Subcutaneous abdominal adipose tissue (tissue), 5 donors: ENCODE results near the gene ST6GALNAC5.
"Not testable (repeated sequence)": the region's sequence is repeated elsewhere in the genome, so short reads cannot be mapped to it uniquely, and the experiment has no call there.

Experiments
- H3K27ac ChIP-seq: one replicate; pipeline ENCODE4 v1.7.0; 2013; ENCODE audit warnings: low read depth, mild to moderate bottlenecking, inconsistent platforms, low read length, moderate library complexity
- H3K27me3 ChIP-seq, 5 donors: one replicate each; pipeline ENCODE4 v1.7.0; 2013; ENCODE audit warnings: low read length in 5 of 5, inconsistent platforms in 1 of 5; ENCODE audit not compliant: control insufficient read depth in 5 of 5, insufficient read depth in 4 of 5
- H3K36me3 ChIP-seq, 5 donors: one replicate each; pipeline ENCODE4 v1.7.0; 2013; ENCODE audit warnings: low read length in 5 of 5; ENCODE audit not compliant: control insufficient read depth in 5 of 5, insufficient read depth in 5 of 5
- H3K4me1 ChIP-seq, 5 donors: one replicate each; pipeline ENCODE4 v1.7.0; 2013; ENCODE audit warnings: low read length in 5 of 5, mild to moderate bottlenecking in 3 of 5, moderate library complexity in 1 of 5; ENCODE audit not compliant: control insufficient read depth in 5 of 5, insufficient read depth in 5 of 5
- H3K4me3 ChIP-seq, 5 donors: one replicate each; pipeline ENCODE4 v1.7.0; 2013; ENCODE audit warnings: low read length in 5 of 5, low read depth in 1 of 5
- H3K9ac ChIP-seq, 5 donors: one replicate each; pipeline ENCODE4 v1.7.0; 2013; ENCODE audit warnings: low read length in 5 of 5, mild to moderate bottlenecking in 4 of 5, moderate library complexity in 3 of 5
- H3K9me3 ChIP-seq, 5 donors: one replicate each; pipeline ENCODE4 v1.7.0; 2013; ENCODE audit warnings: low read length in 5 of 5; ENCODE audit not compliant: control insufficient read depth in 5 of 5
- donor health status: healthy.
- donor health status: healthy.
- donor health status: healthy.
- donor health status: healthy.
- donor health status: healthy.

Gene ST6GALNAC5

DNA sequence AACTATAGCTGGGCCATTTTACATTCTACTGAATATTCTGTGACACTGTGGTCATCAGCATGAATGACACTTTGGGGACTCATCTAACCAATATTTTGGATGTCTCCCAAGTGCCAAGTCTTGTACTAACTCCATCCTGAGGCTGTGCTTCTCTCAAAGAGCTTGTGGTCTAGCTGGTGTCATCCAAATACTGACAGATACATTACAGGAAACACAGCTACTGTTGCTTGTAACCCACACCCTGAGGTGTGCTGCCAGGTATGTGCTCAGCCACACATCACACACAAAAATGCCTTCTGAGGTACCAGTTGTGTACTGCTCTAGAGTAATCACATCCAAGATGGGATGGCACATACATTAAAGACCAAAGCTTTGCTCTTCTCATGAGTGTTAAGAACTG lies 81.6 kb downstream of the ST6GALNAC5 start:
- no peak overlapping the region for H3K27ac ChIP-seq
- H3K4me1 ChIP-seq = no peaks in the 10 kb centered on the region
- H3K36me3 ChIP-seq = no peaks in the 10 kb centered on the region
- H3K9ac ChIP-seq = no peak overlapping the region
- H3K4me3 ChIP-seq = no peak overlapping the region
- H3K9me3 ChIP-seq = no peaks in the 10 kb centered on the region
- H3K27me3 ChIP-seq = no peaks in the 10 kb centered on the region

GRCh38 chr1:76949503-76949902 lies 82.2 kb downstream of the ST6GALNAC5 start:
- H3K9me3 ChIP-seq = no peaks in the 10 kb centered on the region
- no peaks in the 10 kb centered on the region for H3K27me3 ChIP-seq
- H3K4me1 ChIP-seq = no peaks in the 10 kb centered on the region
- no peaks in the 10 kb centered on the region for H3K36me3 ChIP-seq
- H3K9ac ChIP-seq = no peak overlapping the region
- no peak overlapping the region for H3K4me3 ChIP-seq
- H3K27ac ChIP-seq = no peak overlapping the region

GRCh38 chr1:76950306-76950705 lies 83.0 kb downstream of the ST6GALNAC5 start:
- Histone ChIP-seq H3K4me3 (no peak overlapping the region), H3K4me1 (no peaks in the 10 kb centered on the region), H3K9ac (no peak overlapping the region), H3K27me3 (no peaks in the 10 kb centered on the region), H3K9me3 (no peaks in the 10 kb centered on the region), H3K27ac (no peak overlapping the region), H3K36me3 (no peaks in the 10 kb centered on the region)

DNA sequence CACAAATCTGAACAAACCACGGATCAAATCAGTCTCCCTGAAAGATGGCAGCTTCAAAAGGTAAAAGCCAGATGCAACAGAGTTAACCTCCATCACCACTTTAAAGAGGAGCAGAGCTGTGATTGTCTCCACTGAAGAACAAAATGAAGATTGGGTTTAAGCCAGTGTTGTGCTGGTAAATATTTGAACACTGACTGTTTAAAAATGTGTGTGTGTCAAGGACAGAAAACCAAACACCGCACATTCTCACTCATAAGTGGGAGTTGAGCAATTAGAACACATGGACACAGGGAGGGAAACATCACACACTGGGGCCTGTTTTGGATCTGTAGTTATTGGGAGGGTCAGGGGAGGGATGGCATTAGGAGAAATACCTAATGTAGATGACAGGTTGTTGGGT lies 83.9 kb downstream of the ST6GALNAC5 start:
- Histone ChIP-seq H3K36me3 (no peaks in the 10 kb centered on the region), H3K9ac (no peak overlapping the region), H3K27ac (no peak overlapping the region), H3K9me3 (no peaks in the 10 kb centered on the region), H3K27me3 (no peaks in the 10 kb centered on the region), H3K4me3 (no peak overlapping the region), H3K4me1 (no peaks in the 10 kb centered on the region)

GRCh38 chr1:76955652-76956051 lies 88.4 kb downstream of the ST6GALNAC5 start:
- no peak overlapping the region for H3K4me3 ChIP-seq
- H3K27me3 ChIP-seq = no peaks in the 10 kb centered on the region
- no peaks in the 10 kb centered on the region for H3K9me3 ChIP-seq
- no peak overlapping the region for H3K9ac ChIP-seq
- H3K4me1 ChIP-seq = no peaks in the 10 kb centered on the region
- H3K36me3 ChIP-seq = no peaks in the 10 kb centered on the region
- no peak overlapping the region for H3K27ac ChIP-seq

DNA sequence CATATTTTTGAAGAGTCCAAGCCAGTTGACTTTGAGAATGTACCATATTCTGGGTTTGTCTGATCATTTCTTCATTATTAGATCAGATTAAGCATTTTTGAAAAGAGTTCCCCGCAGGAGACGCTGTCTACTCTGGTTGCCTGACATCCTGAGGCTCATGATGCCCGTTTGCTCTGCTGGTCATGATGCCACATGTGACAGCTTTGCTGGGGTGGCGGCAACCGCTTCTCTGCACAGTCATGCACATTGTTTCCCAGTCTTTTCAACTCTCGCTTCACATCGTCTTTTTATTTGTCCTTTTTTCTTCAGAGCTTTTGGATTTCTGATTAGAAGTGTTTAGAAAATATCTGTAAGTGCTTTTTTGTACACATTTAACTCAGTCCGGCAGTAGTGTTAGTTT lies 90.7 kb downstream of the ST6GALNAC5 start:
- Histone ChIP-seq H3K9me3 (no peaks in the 10 kb centered on the region), H3K4me3 (no peak overlapping the region), H3K36me3 (no peaks in the 10 kb centered on the region), H3K27ac (no peak overlapping the region), H3K9ac (no peak overlapping the region), H3K27me3 (no peaks in the 10 kb centered on the region), H3K4me1 (no peaks in the 10 kb centered on the region)

- Histone ChIP-seq H3K27me3 (no peaks in the 10 kb centered on the region), H3K4me3 (no peak overlapping the region), H3K9ac (no peak overlapping the region), H3K9me3 (peaks cover 0 to 2% (median 0%) of the 10 kb centered on the region in 5 donors), H3K27ac (no peak overlapping the region), H3K36me3 (no peaks in the 10 kb centered on the region), H3K4me1 (no peaks in the 10 kb centered on the region)
These were observed 91.5 kb downstream of the ST6GALNAC5 start for GRCh38 chr1:76958828-76959227.

- Histone ChIP-seq H3K27ac (no peak overlapping the region), H3K4me1 (no peaks in the 10 kb centered on the region), H3K27me3 (no peaks in the 10 kb centered on the region), H3K9ac (no peak overlapping the region), H3K9me3 (peaks cover 0 to 8% (median 0%) of the 10 kb centered on the region in 5 donors), H3K36me3 (no peaks in the 10 kb centered on the region), H3K4me3 (no peak overlapping the region)
These were observed 92.3 kb downstream of the ST6GALNAC5 start for GRCh38 chr1:76959556-76959955.

GRCh38 chr1:76961181-76961819 lies 94.0 kb downstream of the ST6GALNAC5 start:
- Histone ChIP-seq H3K9me3 (peaks cover 0 to 8% (median 0%) of the 10 kb centered on the region in 5 donors), H3K4me3 (no peak overlapping the region), H3K9ac (no peak overlapping the region), H3K36me3 (no peaks in the 10 kb centered on the region), H3K27me3 (no peaks in the 10 kb centered on the region), H3K27ac (no peak overlapping the region), H3K4me1 (no peaks in the 10 kb centered on the region)

DNA sequence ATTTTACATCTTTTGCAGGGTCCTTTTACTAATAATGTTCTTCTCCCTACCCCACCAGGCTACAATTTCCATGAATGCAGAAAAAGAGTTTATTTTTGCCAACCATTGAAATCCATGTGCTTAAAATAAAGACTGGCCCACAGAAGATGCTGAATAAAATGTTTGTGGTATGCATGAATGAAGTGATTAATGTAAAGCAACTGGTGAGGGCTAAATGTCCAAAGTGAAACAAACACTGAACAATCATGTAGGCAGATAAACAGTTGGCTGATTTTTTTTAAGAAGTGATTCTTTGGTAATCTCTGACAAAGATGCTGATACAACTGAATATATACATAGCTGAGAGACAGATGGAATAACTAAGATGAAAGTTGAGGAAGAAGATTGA lies 94.5 kb downstream of the ST6GALNAC5 start:
- no peak overlapping the region for H3K4me3 ChIP-seq
- no peak overlapping the region for H3K9ac ChIP-seq
- H3K27ac ChIP-seq = no peak overlapping the region
- no peaks in the 10 kb centered on the region for H3K27me3 ChIP-seq
- no peaks in the 10 kb centered on the region for H3K36me3 ChIP-seq
- no peaks in the 10 kb centered on the region for H3K4me1 ChIP-seq
- peaks cover 0 to 8% (median 0%) of the 10 kb centered on the region in 5 donors for H3K9me3 ChIP-seq

GRCh38 chr1:76981267-76981666 lies 114.0 kb downstream of the ST6GALNAC5 start:
- H3K27ac ChIP-seq, H3K27me3 ChIP-seq, H3K4me1 ChIP-seq, H3K9ac ChIP-seq, H3K36me3 ChIP-seq, H3K9me3 ChIP-seq, H3K4me3 ChIP-seq: not testable (repeated sequence)
